GM23248 (cell line): ENCODE measurements around the gene NPHP4. TPM values are rescaled to one million over a fixed set of nuclear protein-coding genes. Genes with fewer than 3 reads are reported as not detected.

Experiments used
- DNase-seq: peaks from one replicate; pipeline ENCODE4 v3.0.0-alpha.2; 2015
- H2AFZ ChIP-seq: fragments of 200-600 bp; sonication (generic); 2 replicates; pipeline ENCODE4 v1.6.1; 2016; ENCODE audit warnings: antibody characterized with exemption
- H3F3A ChIP-seq: fragments of 200-600 bp; sonication (generic); 2 replicates; pipeline ENCODE4 v1.6.1; 2016; ENCODE audit warnings: mild to moderate bottlenecking, antibody characterized with exemption, mixed run types; ENCODE audit not compliant: insufficient read depth
- H3K27ac ChIP-seq: fragments of 200-600 bp; sonication (generic); 2 replicates; pipeline ENCODE4 v1.5.1; 2016; ENCODE audit warnings: mild to moderate bottlenecking
- H3K27me3 ChIP-seq: fragments of 200-600 bp; sonication (generic); replicated peaks from 2 replicates; pipeline ENCODE4 v1.6.1; 2016; ENCODE audit warnings: mild to moderate bottlenecking; ENCODE audit not compliant: insufficient read depth
- H3K36me3 ChIP-seq: fragments of 200-600 bp; sonication (generic); 2 replicates; pipeline ENCODE4 v1.6.1; 2016; ENCODE audit warnings: low read depth, mild to moderate bottlenecking
- H3K4me1 ChIP-seq: fragments of 200-600 bp; sonication (generic); 2 replicates; pipeline ENCODE4 v1.6.1; 2016; ENCODE audit warnings: mild to moderate bottlenecking; ENCODE audit not compliant: insufficient read depth
- H3K4me2 ChIP-seq: fragments of 200-600 bp; sonication (generic); one replicate; pipeline ENCODE4 v1.6.1; 2016; ENCODE audit warnings: mild to moderate bottlenecking; ENCODE audit not compliant: unreplicated experiment
- H3K4me3 ChIP-seq: fragments of 200-600 bp; sonication (generic); 2 replicates; pipeline ENCODE4 v1.5.1; 2016; ENCODE audit warnings: mild to moderate bottlenecking
- H3K79me2 ChIP-seq: fragments of 200-600 bp; sonication (generic); 2 replicates; pipeline ENCODE4 v1.6.1; 2016; ENCODE audit warnings: mild to moderate bottlenecking; ENCODE audit not compliant: insufficient read depth
- H3K9ac ChIP-seq: fragments of 200-600 bp; sonication (generic); 2 replicates; pipeline ENCODE4 v1.6.1; 2016; ENCODE audit warnings: mild to moderate bottlenecking
- H3K9me2 ChIP-seq: fragments of 200-600 bp; sonication (generic); 2 replicates; pipeline ENCODE4 v1.6.1; 2016; ENCODE audit warnings: mixed run types, mild to moderate bottlenecking, moderate library complexity; ENCODE audit not compliant: insufficient read depth
- H3K9me3 ChIP-seq: fragments of 200-600 bp; sonication (generic); one replicate; pipeline ENCODE4 v1.6.1; 2017; ENCODE audit warnings: low read depth
- H4K20me1 ChIP-seq: fragments of 200-600 bp; sonication (generic); 2 replicates; pipeline ENCODE4 v1.6.0; 2016; ENCODE audit not compliant: insufficient read depth
- EZH2 ChIP-seq: fragments of 200-600 bp; sonication (generic); IDR thresholded peaks from 2 replicates; pipeline ENCODE4 v1.6.1; 2018; ENCODE audit warnings: antibody characterized with exemption, mild to moderate bottlenecking; ENCODE audit not compliant: insufficient read depth, poor library complexity, severe bottlenecking
- EZH2phosphoT487 ChIP-seq: fragments of 200-600 bp; sonication (generic); IDR thresholded peaks from 2 replicates; pipeline ENCODE4 v1.6.1; 2018; ENCODE audit warnings: antibody characterized with exemption, moderate library complexity, mild to moderate bottlenecking, low read depth; ENCODE audit not compliant: insufficient read depth
- WGBS, 2 experiments: methylation state at CpG; one replicate each; pipeline ENCODE4 v1.1.6; 2015 to 2017; ENCODE audit warnings: low lambda C conversion rate in 2 of 2, low coverage in 1 of 2; ENCODE audit errors: missing lambda C conversion rate in 2 of 2; 5-methylcytosine and 5-hydroxymethylcytosine counted together
- in situ Hi-C: fragments of 300-500 bp; cut with MboI; formaldehyde crosslinking; loops from 2 replicates; pipeline ENCODE4 v1.15.0; 2020
- polyA plus RNA-seq: library from polyadenylated mRNA; unstranded; fragments of >200 nt; fragmentation: Nextera tagmentation; extraction: Ambion mirVana; gene quantifications from 2 replicates; pipeline ENCODE4 v1.2.1, GENCODE V29; 2016
- total RNA-seq: library from RNA; depleted of rRNA; stranded (reverse); fragments of >200 nt; shearing (Covaris generic); gene quantifications from 2 replicates; pipeline ENCODE4 v1.2.3, GENCODE V29; 2014

The NPHP4 gene
- total and polyA plus RNA-seq, 2 experiments from 2014 or later, result 4.0 to 4.2 TPM

- Histone ChIP-seq H2AFZ (no peak overlapping the region), H3K4me1 (peaks cover 4% of the 10 kb centered on the region; the same call in 1 of the 2 replicates)
- TF ChIP-seq EZH2phosphoT487, result no peak
These were observed 42.5 kb upstream of the NPHP4 start for GRCh38 chr1:6034750-6035096.

GRCh38 chr1:6033986-6034749 is 41.9 kb upstream of the NPHP4 start:
- in situ Hi-C loops, result no loop called here
- TF ChIP-seq EZH2, result no peak
- TF ChIP-seq EZH2phosphoT487, result no peak
- DNase-seq, result peak; percentile 45
- no peaks in the 10 kb centered on the region for H4K20me1 ChIP-seq
- H3K9me2 ChIP-seq, result no peaks in the 10 kb centered on the region
- no peaks in the 10 kb centered on the region for H3K79me2 ChIP-seq
- H3K9ac ChIP-seq, result no peak overlapping the region
- H3K9me3 ChIP-seq, result no peaks in the 10 kb centered on the region
- no peak overlapping the region for H3K27ac ChIP-seq
- 25 to 26% methylated on average over 21 of the region's 21 CpGs for WGBS, 2 experiments
- no peak overlapping the region for H3K4me3 ChIP-seq
- H2AFZ ChIP-seq, result no peak overlapping the region
- no peak overlapping the region for H3K4me2 ChIP-seq
- peaks cover 4% of the 10 kb centered on the region; the same call in 1 of the 2 replicates for H3K4me1 ChIP-seq
- H3K36me3 ChIP-seq, result no peaks in the 10 kb centered on the region
- H3F3A ChIP-seq, result no peaks in the 10 kb centered on the region
- no peaks in the 10 kb centered on the region for H3K27me3 ChIP-seq

More at GRCh38 chr1:6034750-6035096, 42.5 kb upstream of the NPHP4 start:
- H3K36me3 ChIP-seq, result no peaks in the 10 kb centered on the region
- H3K4me3 ChIP-seq, result no peak overlapping the region
- no peak overlapping the region for H3K9ac ChIP-seq
- H3K27ac ChIP-seq, result no peak overlapping the region
- in situ Hi-C loops, result no loop called here
- 54 to 65% methylated on average over 10 of the region's 10 CpGs for WGBS, 2 experiments
- no peak for DNase-seq
- no peaks in the 10 kb centered on the region for H3K27me3 ChIP-seq
- no peaks in the 10 kb centered on the region for H3F3A ChIP-seq
- H3K79me2 ChIP-seq, result no peaks in the 10 kb centered on the region
- H3K9me3 ChIP-seq, result no peaks in the 10 kb centered on the region
- no peaks in the 10 kb centered on the region for H4K20me1 ChIP-seq
- H3K9me2 ChIP-seq, result no peaks in the 10 kb centered on the region
- H3K4me2 ChIP-seq, result no peak overlapping the region

GRCh38 chr1:6033124-6033523 is 40.9 kb upstream of the NPHP4 start:
- Histone ChIP-seq H3K4me1 (peaks cover 4% of the 10 kb centered on the region; the same call in 1 of the 2 replicates), H3K27ac (no peak overlapping the region), H3K9me2 (no peaks in the 10 kb centered on the region), H3K27me3 (no peaks in the 10 kb centered on the region), H3K79me2 (no peaks in the 10 kb centered on the region), H3K4me3 (no peak overlapping the region), H3K9ac (no peak overlapping the region), H2AFZ (no peak overlapping the region), H4K20me1 (no peaks in the 10 kb centered on the region), H3K9me3 (no peaks in the 10 kb centered on the region), H3K4me2 (no peak overlapping the region), H3K36me3 (no peaks in the 10 kb centered on the region), H3F3A (no peaks in the 10 kb centered on the region)
- 73 to 76% methylated on average over 8 of the region's 8 CpGs for WGBS, 2 experiments
- no peak for TF ChIP-seq EZH2
- no peak for TF ChIP-seq EZH2phosphoT487
- no peak for DNase-seq
- in situ Hi-C loops, result no loop called here

GRCh38 chr1:6030547-6031261 is 38.5 kb upstream of the NPHP4 start:
- no peak overlapping the region for H2AFZ ChIP-seq
- H3K4me3 ChIP-seq, result no peak overlapping the region
- H3K79me2 ChIP-seq, result no peaks in the 10 kb centered on the region
- H3K36me3 ChIP-seq, result no peaks in the 10 kb centered on the region
- H3K9ac ChIP-seq, result no peak overlapping the region
- H3K9me3 ChIP-seq, result no peaks in the 10 kb centered on the region
- H3K4me1 ChIP-seq, result no peaks in the 10 kb centered on the region
- H3K4me2 ChIP-seq, result no peak overlapping the region
- H3K27me3 ChIP-seq, result no peaks in the 10 kb centered on the region
- WGBS, 2 experiments, result 72 to 79% methylated on average over 2 of the region's 2 CpGs
- TF ChIP-seq EZH2phosphoT487 (no peak), EZH2 (no peak)
- no peaks in the 10 kb centered on the region for H3F3A ChIP-seq
- H3K27ac ChIP-seq, result no peak overlapping the region
- no peak for DNase-seq
- H4K20me1 ChIP-seq, result no peaks in the 10 kb centered on the region
- in situ Hi-C loops, result no loop called here
- H3K9me2 ChIP-seq, result no peaks in the 10 kb centered on the region
